Hepatocyte (in vitro differentiated cells): ENCODE results near the gene MICAL2. TPM values are rescaled to one million over a fixed set of nuclear protein-coding genes. Genes with fewer than 3 reads are reported as not detected.

Source experiments
- DNase-seq: peaks from one replicate; pipeline ENCODE4 v3.0.0-alpha.2; 2016; ENCODE audit warnings: low spot score
- H2AFZ ChIP-seq: fragments of 200-600 bp; sonication (generic); 2 replicates; pipeline ENCODE4 v1.6.0; 2016; ENCODE audit warnings: antibody characterized with exemption, mild to moderate bottlenecking
- H3K27ac ChIP-seq: fragments of 200-600 bp; sonication (generic); 2 replicates; pipeline ENCODE4 v1.5.1; 2016; ENCODE audit warnings: mild to moderate bottlenecking
- H3K27me3 ChIP-seq: fragments of 200-600 bp; sonication (generic); 2 replicates; pipeline ENCODE4 v1.6.1; 2016
- H3K36me3 ChIP-seq: fragments of 200-600 bp; sonication (generic); replicated peaks from 2 replicates; pipeline ENCODE4 v1.5.1; 2016; ENCODE audit warnings: low read depth; ENCODE audit not compliant: insufficient read depth
- H3K4me1 ChIP-seq: fragments of 200-600 bp; sonication (generic); 2 replicates; pipeline ENCODE4 v1.5.1; 2016; ENCODE audit warnings: mild to moderate bottlenecking, moderate library complexity; ENCODE audit not compliant: insufficient read depth
- H3K4me2 ChIP-seq: fragments of 200-600 bp; sonication (generic); 2 replicates; pipeline ENCODE4 v1.6.0; 2016
- H3K4me3 ChIP-seq: fragments of 200-600 bp; sonication (generic); 2 replicates; pipeline ENCODE4 v1.5.1; 2016; ENCODE audit warnings: mild to moderate bottlenecking
- H3K79me2 ChIP-seq: fragments of 200-600 bp; sonication (generic); 2 replicates; pipeline ENCODE4 v1.6.0; 2017; ENCODE audit warnings: mild to moderate bottlenecking
- H3K9me2 ChIP-seq: fragments of 200-600 bp; sonication (generic); replicated peaks from 2 replicates; pipeline ENCODE4 v1.6.0; 2017; ENCODE audit warnings: mild to moderate bottlenecking; ENCODE audit not compliant: insufficient read depth
- H3K9me3 ChIP-seq: fragments of 200-600 bp; sonication (generic); 2 replicates; pipeline ENCODE4 v1.5.1; 2016; ENCODE audit warnings: low read depth, mild to moderate bottlenecking
- H4K20me1 ChIP-seq: fragments of 200-600 bp; sonication (generic); 2 replicates; pipeline ENCODE4 v1.6.0; 2016; ENCODE audit warnings: mild to moderate bottlenecking; ENCODE audit not compliant: insufficient read depth, poor library complexity, severe bottlenecking
- EZH2 ChIP-seq: fragments of 200-600 bp; sonication (generic); IDR thresholded peaks from 2 replicates; pipeline ENCODE4 v1.6.1; 2016; ENCODE audit warnings: antibody characterized with exemption, mild to moderate bottlenecking, borderline replicate concordance
- EZH2phosphoT487 ChIP-seq: fragments of 200-600 bp; sonication (generic); IDR thresholded peaks from one replicate; pipeline ENCODE4 v1.6.1; 2018; ENCODE audit warnings: antibody characterized with exemption, mild to moderate bottlenecking, low read depth, moderate library complexity; ENCODE audit not compliant: unreplicated experiment, severe bottlenecking
- WGBS: methylation state at CpG from one replicate; pipeline ENCODE4 v1.1.6; 2016; ENCODE audit warnings: low lambda C conversion rate; ENCODE audit errors: missing lambda C conversion rate; 5-methylcytosine and 5-hydroxymethylcytosine counted together
- polyA plus RNA-seq: library from polyadenylated mRNA; unstranded; fragments of >200 nt; fragmentation: Nextera tagmentation; extraction: Ambion mirVana; gene quantifications from 2 replicates; pipeline ENCODE4 v1.2.1, GENCODE V29; 2016
- total RNA-seq: library from RNA; depleted of rRNA; stranded (reverse); fragments of >200 nt; gene quantifications from 2 replicates; pipeline ENCODE4 v1.2.3, GENCODE V29; 2014
- TF ChIP-seq, protein P1 (sequence below): fragments of 200-600 bp; sonication (generic); IDR thresholded peaks from 2 replicates; pipeline ENCODE4 v1.5.1; 2016; ENCODE audit warnings: antibody characterized with exemption, mild to moderate bottlenecking; ENCODE audit not compliant: poor library complexity

MICAL2 gene
- total and polyA plus RNA-seq, 2 experiments from 2014 or later, result 36.8 to 56.0 TPM

DNA sequence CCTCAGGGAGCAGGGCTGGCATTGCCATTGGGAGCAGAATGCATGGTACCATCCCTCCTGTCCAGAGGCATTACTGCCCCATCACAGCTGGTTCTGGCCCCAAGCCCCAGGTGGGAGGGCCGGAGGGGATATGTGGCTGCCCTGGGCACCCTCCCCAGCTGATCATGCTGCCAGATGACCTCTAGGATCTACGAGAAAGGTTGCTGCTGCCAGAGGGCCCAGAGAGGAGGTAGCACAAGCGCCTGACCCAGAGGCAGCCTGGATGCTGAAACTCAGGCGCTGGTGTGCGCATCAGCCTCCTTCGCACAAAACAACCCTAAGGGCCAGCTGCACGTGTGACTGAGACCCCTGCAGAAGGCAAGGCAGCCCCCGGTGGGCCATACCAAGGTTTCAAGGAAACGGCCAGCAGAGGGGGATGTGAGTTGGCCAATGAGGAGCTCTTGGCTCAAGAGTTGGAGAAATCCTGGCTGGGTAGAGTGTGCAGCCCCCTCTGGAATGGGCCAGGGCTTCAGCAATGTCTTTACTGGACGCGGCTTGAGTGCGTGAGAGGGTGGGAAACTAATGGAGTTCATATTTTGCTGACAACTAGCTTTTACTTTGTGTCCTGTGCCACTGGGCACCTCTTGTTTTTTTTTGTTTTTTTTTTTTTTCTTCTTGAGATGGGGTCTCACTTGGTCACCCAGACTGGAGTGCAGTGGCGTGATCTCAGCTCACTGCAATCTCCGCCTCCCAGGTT lies 178.7 kb downstream of the MICAL2 start:
- Histone ChIP-seq H3K4me1 (peaks cover 20% of the 10 kb centered on the region), H3K36me3 (no peaks in the 10 kb centered on the region), H4K20me1 (no peaks in the 10 kb centered on the region), H3K27ac (no peak overlapping the region), H3K4me3 (no peak overlapping the region), H3K27me3 (no peaks in the 10 kb centered on the region), H3K9me3 (no peaks in the 10 kb centered on the region), H3K9me2 (no peaks in the 10 kb centered on the region), H2AFZ (no peak overlapping the region), H3K79me2 (no peaks in the 10 kb centered on the region), H3K4me2 (no peak overlapping the region)
- TF ChIP-seq EZH2, result no peak
- TF ChIP-seq, protein P1, sequence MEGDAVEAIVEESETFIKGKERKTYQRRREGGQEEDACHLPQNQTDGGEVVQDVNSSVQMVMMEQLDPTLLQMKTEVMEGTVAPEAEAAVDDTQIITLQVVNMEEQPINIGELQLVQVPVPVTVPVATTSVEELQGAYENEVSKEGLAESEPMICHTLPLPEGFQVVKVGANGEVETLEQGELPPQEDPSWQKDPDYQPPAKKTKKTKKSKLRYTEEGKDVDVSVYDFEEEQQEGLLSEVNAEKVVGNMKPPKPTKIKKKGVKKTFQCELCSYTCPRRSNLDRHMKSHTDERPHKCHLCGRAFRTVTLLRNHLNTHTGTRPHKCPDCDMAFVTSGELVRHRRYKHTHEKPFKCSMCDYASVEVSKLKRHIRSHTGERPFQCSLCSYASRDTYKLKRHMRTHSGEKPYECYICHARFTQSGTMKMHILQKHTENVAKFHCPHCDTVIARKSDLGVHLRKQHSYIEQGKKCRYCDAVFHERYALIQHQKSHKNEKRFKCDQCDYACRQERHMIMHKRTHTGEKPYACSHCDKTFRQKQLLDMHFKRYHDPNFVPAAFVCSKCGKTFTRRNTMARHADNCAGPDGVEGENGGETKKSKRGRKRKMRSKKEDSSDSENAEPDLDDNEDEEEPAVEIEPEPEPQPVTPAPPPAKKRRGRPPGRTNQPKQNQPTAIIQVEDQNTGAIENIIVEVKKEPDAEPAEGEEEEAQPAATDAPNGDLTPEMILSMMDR, result no peak
- TF ChIP-seq EZH2phosphoT487, result no peak
- DNase-seq, result no peak
- 96% methylated on average over 14 of the region's 14 CpGs for WGBS

- Histone ChIP-seq H3K9me2 (no peaks in the 10 kb centered on the region), H3K9me3 (no peaks in the 10 kb centered on the region), H4K20me1 (no peaks in the 10 kb centered on the region), H3K36me3 (no peaks in the 10 kb centered on the region), H3K4me1 (peaks cover 20% of the 10 kb centered on the region), H3K4me2 (no peak overlapping the region), H3K27me3 (no peaks in the 10 kb centered on the region), H2AFZ (no peak overlapping the region), H3K4me3 (no peak overlapping the region), H3K79me2 (no peaks in the 10 kb centered on the region), H3K27ac (no peak overlapping the region)
- WGBS, result 94% methylated on average over 7 of the region's 7 CpGs
- DNase-seq, result no peak
- TF ChIP-seq EZH2phosphoT487, result no peak
- TF ChIP-seq EZH2, result no peak
- TF ChIP-seq, protein P1, result no peak
Observed at GRCh38 chr11:12289667-12290476, 179.5 kb downstream of the MICAL2 start.

DNA sequence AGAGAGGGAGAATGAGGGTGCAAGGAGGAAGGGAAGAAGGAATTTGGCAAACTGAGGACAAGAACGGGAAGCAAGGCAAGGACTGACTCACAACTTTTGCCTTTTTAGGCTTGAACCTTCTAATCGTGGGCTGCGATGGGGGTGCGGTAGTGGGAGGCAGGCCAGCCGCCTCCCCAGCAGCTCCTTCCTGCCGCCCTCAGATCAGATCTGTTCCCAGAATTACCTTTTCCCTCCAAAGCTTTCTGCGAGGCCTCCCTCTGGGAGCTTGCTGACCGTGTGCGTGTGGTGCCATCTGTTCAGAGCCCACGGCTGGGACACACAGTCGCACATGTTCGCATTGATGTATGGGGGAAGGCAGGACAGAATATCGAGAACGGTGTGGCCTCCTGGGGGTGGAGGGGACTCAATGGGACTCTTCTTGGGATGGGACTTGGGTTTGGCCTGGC lies 180.1 kb downstream of the MICAL2 start:
- Histone ChIP-seq H2AFZ (no peak overlapping the region), H3K79me2 (no peaks in the 10 kb centered on the region), H3K4me3 (no peak overlapping the region), H3K9me2 (no peaks in the 10 kb centered on the region), H3K4me1 (peaks cover 20% of the 10 kb centered on the region), H3K36me3 (no peaks in the 10 kb centered on the region), H4K20me1 (no peaks in the 10 kb centered on the region), H3K27ac (no peak overlapping the region), H3K4me2 (no peak overlapping the region), H3K27me3 (no peaks in the 10 kb centered on the region), H3K9me3 (no peaks in the 10 kb centered on the region)
- DNase-seq, result no peak
- whole genome bisulfite sequencing, result 94% methylated on average over 14 of the region's 14 CpGs
- TF ChIP-seq EZH2phosphoT487, result no peak
- TF ChIP-seq, protein P1, result no peak
- TF ChIP-seq EZH2, result no peak
